Endodermal cell (in vitro differentiated cells): ENCODE data around the gene SLFN13. TPM values are rescaled to one million over a fixed set of nuclear protein-coding genes. Genes with fewer than 3 reads are reported as not detected.

Source experiments
- DNase-seq: peaks from one replicate; pipeline ENCODE4 v3.0.0-alpha.2; 2017
- H3K27ac ChIP-seq: 2 replicates; pipeline ENCODE4 v1.5.1; 2013; ENCODE audit warnings: mild to moderate bottlenecking, low read depth, low read length, moderate library complexity
- H3K27me3 ChIP-seq: 2 replicates; pipeline ENCODE4 v1.6.1; 2013; ENCODE audit warnings: mild to moderate bottlenecking, low read length, moderate library complexity; ENCODE audit not compliant: insufficient read depth, control insufficient read depth, poor library complexity, severe bottlenecking
- H3K36me3 ChIP-seq: 2 replicates; pipeline ENCODE4 v1.7.0; 2013; ENCODE audit warnings: mild to moderate bottlenecking, low read length, moderate library complexity; ENCODE audit not compliant: control insufficient read depth, insufficient read depth
- H3K4me1 ChIP-seq: one replicate; pipeline ENCODE4 v1.7.0; 2013; ENCODE audit warnings: low read length; ENCODE audit not compliant: control insufficient read depth, insufficient read depth
- H3K4me3 ChIP-seq: 2 replicates; pipeline ENCODE4 v1.5.1; 2013; ENCODE audit warnings: mild to moderate bottlenecking, low read length, moderate library complexity
- H3K9ac ChIP-seq: 2 replicates; pipeline ENCODE4 v1.6.1; 2013; ENCODE audit warnings: mild to moderate bottlenecking, low read length, moderate library complexity; ENCODE audit not compliant: poor library complexity, severe bottlenecking; ENCODE audit errors: extremely low read depth
- H3K9me3 ChIP-seq: 2 replicates; pipeline ENCODE4 v1.6.1; 2013; ENCODE audit warnings: mild to moderate bottlenecking, low read length, moderate library complexity; ENCODE audit not compliant: control insufficient read depth
- H3K27ac Mint-ChIP-seq: 2 replicates; pipeline ENCODE4 v1.8.0; 2020; ENCODE audit warnings: mixed read lengths
- H3K27me3 Mint-ChIP-seq: 2 replicates; pipeline ENCODE4 v1.8.0; 2021; ENCODE audit warnings: mild to moderate bottlenecking, mixed read lengths; ENCODE audit not compliant: insufficient read depth
- H3K36me3 Mint-ChIP-seq: 2 replicates; pipeline ENCODE4 v1.8.0; 2020; ENCODE audit warnings: low read depth, mixed read lengths
- H3K4me1 Mint-ChIP-seq: 2 replicates; pipeline ENCODE4 v1.8.0; 2020; ENCODE audit warnings: mixed read lengths
- H3K4me3 Mint-ChIP-seq: 2 replicates; pipeline ENCODE4 v1.8.0; 2020; ENCODE audit warnings: mild to moderate bottlenecking, moderate library complexity, mixed read lengths
- H3K9me3 Mint-ChIP-seq: 2 replicates; pipeline ENCODE4 v1.8.0; 2020; ENCODE audit warnings: mild to moderate bottlenecking, mixed read lengths
- CTCF ChIP-seq: fragments of 200-600 bp; sonication (generic); conservative IDR thresholded peaks from 2 replicates; pipeline ENCODE4 v1.5.0; 2021; ENCODE audit warnings: antibody characterized with exemption, mild to moderate bottlenecking
- WGBS, 2 experiments: methylation state at CpG; one replicate each; pipeline versions ENCODE4 v1.1.5 to v1.1.7; 2013; ENCODE audit warnings: missing lambda C conversion rate in 2 of 2, mixed read lengths in 1 of 2; ENCODE audit not compliant: insufficient coverage in 1 of 2, insufficient read length in 1 of 2; 5-methylcytosine and 5-hydroxymethylcytosine counted together
- total RNA-seq, 2 donors: library from RNA; stranded (reverse); fragmentation: NEBNext Ultra II Directional in 1 of 2; extraction: Animal tissue kit (Norgen Biotek cat#: 25700) in 1 of 2; gene quantifications; 2 replicates in 1 of 2; 3 replicates in 1 of 2; pipeline ENCODE4 v1.2.1, GENCODE V29; 2021

The SLFN13 gene
- total RNA-seq, 2 donors from 2014 or later, result 27.4 to 58.7 TPM

GRCh38 chr17:35390156-35390555 is 58.4 kb downstream of the SLFN13 start:
- peaks cover 4% of the 10 kb centered on the region for H3K36me3 Mint-ChIP-seq
- peaks cover 2% of the 10 kb centered on the region for H3K27me3 Mint-ChIP-seq
- H3K4me3 Mint-ChIP-seq, result no peak overlapping the region
- H3K9me3 Mint-ChIP-seq, result peaks cover 16% of the 10 kb centered on the region
- no peak for TF ChIP-seq CTCF
- Histone ChIP-seq H3K27me3 (no peaks in the 10 kb centered on the region), H3K9ac (no peak overlapping the region), H3K4me1 (no peaks in the 10 kb centered on the region), H3K9me3 (peaks cover 8% of the 10 kb centered on the region), H3K27ac (no peak overlapping the region), H3K4me3 (no peak overlapping the region), H3K36me3 (no peaks in the 10 kb centered on the region)
- WGBS, 2 experiments, result 65 to 100% methylated on average over 1 to 2 of the region's 2 CpGs
- no peak overlapping the region for H3K27ac Mint-ChIP-seq
- H3K4me1 Mint-ChIP-seq, result peaks cover 4% of the 10 kb centered on the region
- peak; percentile 56 for DNase-seq

GRCh38 chr17:35387496-35387895 is 61.1 kb downstream of the SLFN13 start:
- no peak overlapping the region for H3K4me3 ChIP-seq
- H3K4me1 ChIP-seq, result no peaks in the 10 kb centered on the region
- H3K27me3 ChIP-seq, result no peaks in the 10 kb centered on the region
- no peak overlapping the region for H3K27ac Mint-ChIP-seq
- peaks cover 2% of the 10 kb centered on the region for H3K27me3 Mint-ChIP-seq
- H3K9ac ChIP-seq, result no peak overlapping the region
- H3K9me3 Mint-ChIP-seq, result no peaks in the 10 kb centered on the region
- no peaks in the 10 kb centered on the region for H3K9me3 ChIP-seq
- no peak overlapping the region for H3K27ac ChIP-seq
- no peak for TF ChIP-seq CTCF
- peaks cover 4% of the 10 kb centered on the region for H3K4me1 Mint-ChIP-seq
- H3K36me3 ChIP-seq, result no peaks in the 10 kb centered on the region
- no peak overlapping the region for H3K4me3 Mint-ChIP-seq
- no peaks in the 10 kb centered on the region for H3K36me3 Mint-ChIP-seq
- DNase-seq, result no peak

Other genes starting within 250 kb of the SLFN13 start
- gene SLFN5, start 205.7 kb downstream of the SLFN13 start, total RNA-seq, result 10 to 100 TPM; 12.4 TPM
- gene SLFN11, start 75.1 kb downstream of the SLFN13 start, total RNA-seq, result under 1 TPM; 0.31 to 0.71 TPM
- 1 to 10 TPM; 3.7 to 4.9 TPM for gene SLFN12, start 16.3 kb downstream of the SLFN13 start, total RNA-seq
- gene SLFN12L, start 88.9 kb upstream of the SLFN13 start, total RNA-seq, result not detected
- not detected for gene SLFN14, start 112.1 kb upstream of the SLFN13 start, total RNA-seq
- 1 to 10 TPM; 4.0 to 4.8 TPM for gene PEX12, start 129.8 kb upstream of the SLFN13 start, total RNA-seq
- 100 to 1,000 TPM; 255 to 258 TPM for gene AP2B1, start 138.6 kb upstream of the SLFN13 start, total RNA-seq